Calu3 (cell line): ENCODE data around the gene LINGO1. TPM values are rescaled to one million over a fixed set of nuclear protein-coding genes. Genes with fewer than 3 reads are reported as not detected.

Source experiments
- BruUV-seq: library from RNA; stranded (reverse); fragments of 400-500 nt; replicated peaks from 2 replicates; lab custom pipeline; 2021; lab: Mats Ljungman, UMichigan
- CTCF ChIA-PET: fragments of 300-600 bp; sonication (Branson Sonifier 250); formaldehyde crosslinking; loops from one replicate; lab custom pipeline; 2022; ENCODE audit warnings: antibody characterized with exemption; lab: Charles Lee
- DNase-seq: peaks from one replicate; pipeline ENCODE4 v3.0.0; 2022
- H3K27ac Mint-ChIP-seq: one replicate; pipeline ENCODE4 v1.8.0; 2022; ENCODE audit warnings: mixed read lengths; ENCODE audit not compliant: unreplicated experiment
- H3K27me3 Mint-ChIP-seq: one replicate; pipeline ENCODE4 v1.8.0; 2022; ENCODE audit warnings: mixed read lengths; ENCODE audit not compliant: unreplicated experiment
- H3K36me3 Mint-ChIP-seq: one replicate; pipeline ENCODE4 v1.8.0; 2022; ENCODE audit warnings: mild to moderate bottlenecking, moderate library complexity, mixed read lengths; ENCODE audit not compliant: insufficient read depth, unreplicated experiment
- H3K4me1 Mint-ChIP-seq: one replicate; pipeline ENCODE4 v1.8.0; 2022; ENCODE audit warnings: mild to moderate bottlenecking, low read depth, mixed read lengths; ENCODE audit not compliant: unreplicated experiment
- H3K4me3 Mint-ChIP-seq: one replicate; pipeline ENCODE4 v1.8.0; 2022; ENCODE audit warnings: mild to moderate bottlenecking, low read depth, moderate library complexity, mixed read lengths; ENCODE audit not compliant: unreplicated experiment
- H3K9me3 Mint-ChIP-seq: one replicate; pipeline ENCODE4 v1.8.0; 2022; ENCODE audit warnings: low read depth, mixed read lengths; ENCODE audit not compliant: unreplicated experiment
- CTCF ChIP-seq: fragments of 200-600 bp; IDR thresholded peaks from one replicate; pipeline ENCODE4 v1.8.0; 2022; ENCODE audit warnings: antibody characterized with exemption; ENCODE audit not compliant: unreplicated experiment
- intact Hi-C: fragments of 100-400 bp; cut with micrococcal nuclease; formaldehyde crosslinking; loops from one replicate; pipeline ENCODE4 v1.10.0; 2022; ENCODE audit not compliant: unreplicated experiment
- total RNA-seq: library from RNA; stranded (reverse); gene quantifications from 2 replicates; pipeline ENCODE4 v1.2.3, GENCODE V29; 2022

LINGO1 gene
- total RNA-seq, 1 experiment from 2014 or later, result not detected

- no peak for DNase-seq
- no TSS peak for BruUV-seq
- CTCF ChIA-PET, result no interaction called here
- Mint-ChIP-seq H3K9me3 (no peaks in the 10 kb centered on the region), H3K36me3 (no peaks in the 10 kb centered on the region), H3K4me1 (no peaks in the 10 kb centered on the region), H3K27me3 (peaks cover 50% of the 10 kb centered on the region), H3K4me3 (no peak overlapping the region), H3K27ac (no peak overlapping the region)
- TF ChIP-seq CTCF, result no peak
- intact Hi-C loops, result no loop called here
These were observed 61.0 kb downstream of the LINGO1 start for GRCh38 chr15:77571741-77572140.

GRCh38 chr15:77571181-77571580, 61.5 kb downstream of the LINGO1 start:
- no TSS peak for BruUV-seq
- Mint-ChIP-seq H3K27me3 (peaks cover 50% of the 10 kb centered on the region), H3K4me3 (no peak overlapping the region), H3K4me1 (no peaks in the 10 kb centered on the region), H3K27ac (no peak overlapping the region), H3K36me3 (no peaks in the 10 kb centered on the region), H3K9me3 (no peaks in the 10 kb centered on the region)
- DNase-seq, result no peak
- TF ChIP-seq CTCF, result no peak
- intact Hi-C loops, result no loop called here
- CTCF ChIA-PET, result interaction anchor here (0.7 kb wide), 1 partner anchor 551 kb away, joined by 5 read pairs; no protein-coding TSS in a partner anchor

- H3K27me3 Mint-ChIP-seq, result peaks cover 50% of the 10 kb centered on the region
- H3K4me3 Mint-ChIP-seq, result peak overlapping the region; percentile 9
- H3K36me3 Mint-ChIP-seq, result no peaks in the 10 kb centered on the region
- no peak for DNase-seq
- no peaks in the 10 kb centered on the region for H3K4me1 Mint-ChIP-seq
- H3K27ac Mint-ChIP-seq, result no peak overlapping the region
- no TSS peak for BruUV-seq
- no peaks in the 10 kb centered on the region for H3K9me3 Mint-ChIP-seq
- CTCF ChIA-PET, result interaction anchor here (1.4 kb wide), 1 partner anchor 27 kb away, joined by 8 read pairs; no protein-coding TSS in a partner anchor
- no peak for TF ChIP-seq CTCF
- intact Hi-C loops, result no loop called here
These were observed 63.0 kb downstream of the LINGO1 start for GRCh38 chr15:77569729-77570125.

GRCh38 chr15:77568973-77569728, 63.6 kb downstream of the LINGO1 start:
- Mint-ChIP-seq H3K27ac (no peak overlapping the region), H3K36me3 (no peaks in the 10 kb centered on the region), H3K4me3 (peak overlapping the region; percentile 9), H3K9me3 (no peaks in the 10 kb centered on the region), H3K4me1 (no peaks in the 10 kb centered on the region), H3K27me3 (peaks cover 50% of the 10 kb centered on the region)
- intact Hi-C loops, result no loop called here
- BruUV-seq, result no TSS peak
- TF ChIP-seq CTCF, result no peak
- CTCF ChIA-PET, result interaction anchor here (1.4 kb wide), 1 partner anchor 26 kb away, joined by 8 read pairs; no protein-coding TSS in a partner anchor
- peak; percentile 34 for DNase-seq
